GM12892 (cell line): ENCODE data around the gene TNRC18.

Experiments used
- POLR2A ChIP-seq: IDR thresholded peaks from 2 replicates; pipeline ENCODE4 v1.6.1; 2011; ENCODE audit warnings: low read depth, low read length, control low read depth
- POLR2AphosphoS5 ChIP-seq: IDR thresholded peaks from 2 replicates; pipeline ENCODE4 v1.6.1; 2011; ENCODE audit warnings: low read depth, low read length, control low read depth
- TAF1 ChIP-seq: IDR thresholded peaks from 2 replicates; pipeline ENCODE4 v1.6.1; 2011; ENCODE audit warnings: low read depth, mild to moderate bottlenecking, control low read depth, low read length, borderline replicate concordance

- TF ChIP-seq POLR2AphosphoS5 (no peak), POLR2A (no peak), TAF1 (no peak)
Observed at GRCh38 chr7:5441840-5442503, 18.3 kb upstream of the TNRC18 start.
